Right atrium auricular region (tissue), 2 donors: Measurements from ENCODE around the gene NALCN. TPM values are rescaled to one million over a fixed set of nuclear protein-coding genes. Genes with fewer than 3 reads are reported as not detected.

ENCODE experiments used
- DNase-seq: peaks from one replicate; pipeline ENCODE4 v3.0.0-alpha.2; 2019; ENCODE audit warnings: low spot score
- H3K27ac ChIP-seq, 2 donors: fragments of 200-600 bp; sonication (generic); 1 replicate in 1 of 2; 2 replicates in 1 of 2; pipeline ENCODE4 v1.5.1; 2016 to 2019
- H3K27me3 ChIP-seq, 2 donors: fragments of 200-600 bp; sonication (generic); one replicate each; pipeline versions ENCODE4 v1.5.1 to v1.6.0; 2017 to 2019
- H3K36me3 ChIP-seq: fragments of 200-600 bp; sonication (generic); one replicate; pipeline ENCODE4 v1.5.1; 2016
- H3K4me1 ChIP-seq, 2 donors: fragments of 200-600 bp; sonication (generic); one replicate each; pipeline versions ENCODE4 v1.5.1 to v1.6.0; 2017 to 2019
- H3K4me3 ChIP-seq, 2 donors: fragments of 200-600 bp; sonication (generic); 1 replicate in 1 of 2; 2 replicates in 1 of 2; pipeline ENCODE4 v1.5.1; 2017 to 2019; ENCODE audit warnings: mild to moderate bottlenecking in 1 of 2, moderate library complexity in 1 of 2
- H3K9me3 ChIP-seq, 2 donors: fragments of 200-600 bp; sonication (generic); one replicate each; pipeline ENCODE4 v1.5.1; 2019
- total RNA-seq, 2 donors: library from RNA; depleted of rRNA; stranded (reverse); fragments of >200 nt; gene quantifications; one replicate each; pipeline ENCODE4 v1.1.0, GENCODE V29; 2016
- TF ChIP-seq, protein P1 (sequence below), 2 donors: fragments of 200-600 bp; sonication (generic); IDR thresholded peaks; one replicate each; pipeline ENCODE4 v1.5.1; 2019; ENCODE audit warnings: antibody characterized with exemption in 2 of 2

Gene NALCN
- total RNA-seq, 2 donors from 2014 or later: 6.2 to 21.1 TPM

DNA sequence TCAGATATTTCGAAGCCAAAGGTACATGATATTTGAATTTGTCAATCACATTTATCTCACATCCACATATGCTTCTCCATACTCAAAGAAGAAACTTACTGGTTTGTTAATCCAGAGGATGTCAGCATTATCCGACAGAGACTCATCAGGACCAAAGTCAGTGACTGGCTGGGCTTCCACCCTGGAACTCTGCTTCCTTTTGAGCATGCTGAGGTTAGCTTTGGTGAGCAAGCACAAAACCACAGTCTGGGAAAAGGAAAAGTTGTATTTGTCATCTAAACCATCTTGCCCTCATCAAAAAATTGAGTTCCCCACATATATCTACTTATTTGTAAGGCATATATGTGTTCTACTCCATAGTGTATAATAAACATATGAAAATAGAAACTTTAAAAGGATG lies 17.4 kb downstream of the NALCN start:
- no peaks in the 10 kb centered on the region for H3K27me3 ChIP-seq
- H3K9me3 ChIP-seq: no peaks in the 10 kb centered on the region
- H3K36me3 ChIP-seq: no peaks in the 10 kb centered on the region
- no peaks in the 10 kb centered on the region for H3K4me1 ChIP-seq
- TF ChIP-seq, protein P1, sequence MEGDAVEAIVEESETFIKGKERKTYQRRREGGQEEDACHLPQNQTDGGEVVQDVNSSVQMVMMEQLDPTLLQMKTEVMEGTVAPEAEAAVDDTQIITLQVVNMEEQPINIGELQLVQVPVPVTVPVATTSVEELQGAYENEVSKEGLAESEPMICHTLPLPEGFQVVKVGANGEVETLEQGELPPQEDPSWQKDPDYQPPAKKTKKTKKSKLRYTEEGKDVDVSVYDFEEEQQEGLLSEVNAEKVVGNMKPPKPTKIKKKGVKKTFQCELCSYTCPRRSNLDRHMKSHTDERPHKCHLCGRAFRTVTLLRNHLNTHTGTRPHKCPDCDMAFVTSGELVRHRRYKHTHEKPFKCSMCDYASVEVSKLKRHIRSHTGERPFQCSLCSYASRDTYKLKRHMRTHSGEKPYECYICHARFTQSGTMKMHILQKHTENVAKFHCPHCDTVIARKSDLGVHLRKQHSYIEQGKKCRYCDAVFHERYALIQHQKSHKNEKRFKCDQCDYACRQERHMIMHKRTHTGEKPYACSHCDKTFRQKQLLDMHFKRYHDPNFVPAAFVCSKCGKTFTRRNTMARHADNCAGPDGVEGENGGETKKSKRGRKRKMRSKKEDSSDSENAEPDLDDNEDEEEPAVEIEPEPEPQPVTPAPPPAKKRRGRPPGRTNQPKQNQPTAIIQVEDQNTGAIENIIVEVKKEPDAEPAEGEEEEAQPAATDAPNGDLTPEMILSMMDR (IDR thresholded peaks at IDR 0.05): no peak
- DNase-seq: no peak
- no peak overlapping the region for H3K4me3 ChIP-seq
- H3K27ac ChIP-seq: no peak overlapping the region

DNA sequence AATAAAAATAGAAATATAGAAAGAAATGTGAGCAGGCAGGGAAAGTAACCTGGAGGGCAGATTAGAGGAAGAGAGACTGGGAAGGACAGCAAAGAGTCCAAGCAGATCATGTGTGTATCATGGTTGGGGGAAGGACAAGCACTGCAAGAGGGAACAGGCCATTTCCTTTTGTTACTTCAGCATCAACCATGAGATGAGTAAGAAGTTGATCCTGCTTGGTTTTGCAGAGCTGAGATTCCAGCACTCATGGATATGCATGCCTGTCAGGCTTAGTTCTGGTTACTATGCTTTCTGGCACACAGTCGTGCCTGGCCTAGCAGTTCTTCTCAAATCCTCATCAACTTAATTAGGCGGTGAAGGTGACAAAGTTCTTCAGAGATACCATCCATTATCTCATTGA lies 18.1 kb downstream of the NALCN start:
- Histone ChIP-seq H3K36me3 (no peaks in the 10 kb centered on the region), H3K4me1 (no peaks in the 10 kb centered on the region), H3K4me3 (no peak overlapping the region), H3K9me3 (no peaks in the 10 kb centered on the region), H3K27me3 (no peaks in the 10 kb centered on the region), H3K27ac (no peak overlapping the region)
- no peak for DNase-seq
- TF ChIP-seq, protein P1 (IDR thresholded peaks at IDR 0.05): no peak

DNA sequence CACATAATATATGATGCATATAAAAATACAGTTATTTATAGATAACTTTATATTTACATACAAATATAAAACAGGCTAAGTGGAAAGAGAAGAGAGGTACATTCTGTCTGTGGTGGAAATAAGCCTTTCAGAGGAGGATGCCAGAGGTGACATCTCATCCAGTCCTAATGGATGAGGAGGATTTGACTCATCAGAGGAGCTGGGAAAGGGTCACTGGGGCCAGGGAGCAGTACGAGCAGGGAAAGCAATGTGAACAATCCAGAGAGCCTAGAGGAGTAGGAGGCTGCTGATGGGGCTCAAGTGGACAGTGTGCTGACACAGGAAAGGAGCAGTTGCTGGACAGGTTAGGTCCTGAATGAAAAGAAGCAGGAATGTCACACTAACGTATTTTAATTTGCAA lies 18.6 kb downstream of the NALCN start:
- H3K9me3 ChIP-seq: no peaks in the 10 kb centered on the region
- H3K4me1 ChIP-seq: no peaks in the 10 kb centered on the region
- no peaks in the 10 kb centered on the region for H3K27me3 ChIP-seq
- TF ChIP-seq, protein P1 (IDR thresholded peaks at IDR 0.05): no peak
- no peak for DNase-seq
- no peak overlapping the region for H3K4me3 ChIP-seq
- no peak overlapping the region for H3K27ac ChIP-seq
- H3K36me3 ChIP-seq: no peaks in the 10 kb centered on the region

DNA sequence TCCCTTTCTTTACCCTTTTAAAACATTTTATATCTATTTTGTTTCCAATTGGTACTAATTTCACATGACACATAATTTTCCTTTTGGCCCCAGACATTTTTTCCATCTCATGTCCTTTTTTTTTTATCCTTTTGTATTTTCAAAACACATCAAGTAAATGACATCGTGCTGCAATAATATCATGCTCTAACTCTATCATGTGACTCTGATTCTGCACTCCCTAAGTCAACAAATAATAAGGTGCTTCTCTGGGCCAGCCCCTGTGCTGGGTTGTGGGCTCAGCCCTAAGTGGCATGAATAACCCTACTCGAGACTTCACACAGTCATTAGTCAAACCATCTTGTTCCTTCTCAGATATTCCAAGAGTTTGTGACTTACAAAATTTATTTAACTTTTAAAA lies 21.7 kb downstream of the NALCN start:
- TF ChIP-seq, protein P1 (IDR thresholded peaks at IDR 0.05): no peak
- H3K27ac ChIP-seq: no peak overlapping the region
- H3K27me3 ChIP-seq: no peaks in the 10 kb centered on the region

DNA sequence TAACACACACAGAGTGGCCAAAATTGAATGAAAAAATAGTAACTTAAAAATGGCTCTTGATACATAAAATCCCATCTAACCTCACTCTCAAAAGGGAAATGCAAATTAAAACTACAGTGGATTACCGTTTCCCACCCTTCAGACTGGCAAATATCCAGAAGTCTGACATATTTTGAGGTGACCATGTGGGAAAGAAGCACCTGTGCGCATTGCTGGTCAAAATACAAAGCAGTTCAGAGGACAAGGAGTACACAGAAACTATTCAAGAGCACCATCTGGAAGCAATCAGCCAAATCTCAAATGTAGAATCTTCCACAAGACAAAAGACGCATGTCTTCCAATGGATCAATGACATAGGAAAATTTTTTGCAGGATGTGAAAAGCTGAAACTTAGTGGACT lies 23.2 kb downstream of the NALCN start:
- DNase-seq: no peak
- no peaks in the 10 kb centered on the region for H3K4me1 ChIP-seq

More for the DNA sequence above, 21.7 kb downstream of the NALCN start:
- Histone ChIP-seq H3K9me3 (no peaks in the 10 kb centered on the region), H3K36me3 (no peaks in the 10 kb centered on the region), H3K4me3 (no peak overlapping the region), H3K4me1 (no peaks in the 10 kb centered on the region)
- DNase-seq: no peak

DNA sequence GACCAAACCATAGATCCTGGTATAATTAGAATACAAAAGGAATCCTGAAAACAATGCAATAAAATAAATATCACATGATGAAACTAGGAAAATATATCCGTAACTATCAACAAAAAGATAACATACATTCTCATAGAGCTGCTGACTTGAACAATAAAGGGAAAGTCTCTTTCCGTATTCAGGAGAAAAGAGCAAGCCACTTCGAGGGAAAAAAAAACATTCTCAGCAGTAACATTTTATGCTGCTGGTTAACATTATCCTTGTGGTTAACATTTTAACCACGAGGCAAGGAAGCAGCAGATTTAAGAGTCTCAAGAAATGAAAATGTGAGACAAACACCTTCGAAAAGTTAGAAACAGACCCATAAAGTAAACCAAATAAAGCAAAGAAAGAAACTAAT lies 25.8 kb downstream of the NALCN start:
- no peaks in the 10 kb centered on the region for H3K9me3 ChIP-seq
- TF ChIP-seq, protein P1 (IDR thresholded peaks at IDR 0.05): no peak
- no peaks in the 10 kb centered on the region for H3K36me3 ChIP-seq
- no peak overlapping the region for H3K27ac ChIP-seq
- DNase-seq: no peak
- H3K4me1 ChIP-seq: no peaks in the 10 kb centered on the region
- no peak overlapping the region for H3K4me3 ChIP-seq
- H3K27me3 ChIP-seq: no peaks in the 10 kb centered on the region

More for the DNA sequence above, 23.2 kb downstream of the NALCN start:
- Histone ChIP-seq H3K4me3 (no peak overlapping the region), H3K9me3 (no peaks in the 10 kb centered on the region), H3K36me3 (no peaks in the 10 kb centered on the region), H3K27ac (no peak overlapping the region), H3K27me3 (no peaks in the 10 kb centered on the region)
- TF ChIP-seq, protein P1 (IDR thresholded peaks at IDR 0.05): no peak
